Measurements from ENCODE around the gene EVC. TPM values are rescaled to one million over a fixed set of nuclear protein-coding genes. Genes with fewer than 3 reads are reported as not detected.
"Not testable (repeated sequence)": the region's sequence is repeated elsewhere in the genome, so short reads cannot be mapped to it uniquely, and the experiment has no call there.

EVC gene
- total and polyA plus RNA-seq, 3 experiments from 2014 or later = 0.02 to 2.3 (median 1.6) TPM

GRCh38 chr4:5851637-5852301, 140.8 kb downstream of the EVC start:
- DNase-seq = no peak
- CTCF ChIA-PET = no interaction called here

GRCh38 chr4:5852523-5853202, 141.7 kb downstream of the EVC start:
- H3K4me1 ChIP-seq (ENCODE audit: insufficient read depth, low read length) = no peaks in the 10 kb centered on the region
- no peak overlapping the region for H3K27ac ChIP-seq (ENCODE audit: low read depth, low read length)
- ChIA-PET POLR2A (no interaction called here), CTCF (no interaction called here)
- H3K36me3 ChIP-seq (ENCODE audit: insufficient read depth, low read length) = no peaks in the 10 kb centered on the region
- Mint-ChIP-seq H3K9me3 (no peaks in the 10 kb centered on the region), H3K4me1 (no peaks in the 10 kb centered on the region), H3K27me3 (peaks cover 10 to 27% of the 10 kb centered on the region in 2 donors), H3K36me3 (no peaks in the 10 kb centered on the region), H3K4me3 (no peak overlapping the region), H3K27ac (no peak overlapping the region)
- H3K9me3 ChIP-seq (ENCODE audit: low read length) = no peaks in the 10 kb centered on the region
- H3K4me3 ChIP-seq (ENCODE audit: low read length) = no peak overlapping the region
- DNase-seq = no peak
- no peaks in the 10 kb centered on the region for H3K27me3 ChIP-seq (ENCODE audit: insufficient read depth, low read length, poor library complexity, severe bottlenecking)

More at GRCh38 chr4:5851637-5852301, 140.8 kb downstream of the EVC start:
- no peak overlapping the region for H3K27ac ChIP-seq (ENCODE audit: low read depth, low read length)
- no peaks in the 10 kb centered on the region for H3K36me3 ChIP-seq (ENCODE audit: insufficient read depth, low read length)
- H3K4me1 ChIP-seq (ENCODE audit: insufficient read depth, low read length) = no peaks in the 10 kb centered on the region
- H3K4me3 ChIP-seq (ENCODE audit: low read length) = no peak overlapping the region
- Mint-ChIP-seq H3K27ac (no peak overlapping the region), H3K36me3 (no peaks in the 10 kb centered on the region), H3K4me3 (no peak overlapping the region), H3K4me1 (no peaks in the 10 kb centered on the region), H3K9me3 (no peaks in the 10 kb centered on the region), H3K27me3 (peaks cover 13 to 29% of the 10 kb centered on the region in 2 donors)
- H3K27me3 ChIP-seq (ENCODE audit: insufficient read depth, low read length, poor library complexity, severe bottlenecking) = no peaks in the 10 kb centered on the region
- H3K9me3 ChIP-seq (ENCODE audit: low read length) = no peaks in the 10 kb centered on the region
- POLR2A ChIA-PET = no interaction called here

GRCh38 chr4:5854929-5855328, 143.9 kb downstream of the EVC start:
- POLR2A ChIA-PET = no interaction called here
- Mint-ChIP-seq H3K27ac (no peak overlapping the region), H3K9me3 (no peaks in the 10 kb centered on the region), H3K36me3 (no peaks in the 10 kb centered on the region), H3K27me3 (peaks cover 4 to 10% of the 10 kb centered on the region in 2 donors), H3K4me3 (no peak overlapping the region), H3K4me1 (no peaks in the 10 kb centered on the region)
- Histone ChIP-seq H3K27ac (ENCODE audit: low read depth, low read length) (no peak overlapping the region), H3K4me1 (ENCODE audit: insufficient read depth, low read length) (no peaks in the 10 kb centered on the region), H3K36me3 (ENCODE audit: insufficient read depth, low read length) (no peaks in the 10 kb centered on the region), H3K27me3 (ENCODE audit: insufficient read depth, low read length, poor library complexity, severe bottlenecking) (no peaks in the 10 kb centered on the region), H3K9me3 (ENCODE audit: low read length) (no peaks in the 10 kb centered on the region), H3K4me3 (ENCODE audit: low read length) (no peak overlapping the region)
- CTCF ChIA-PET = no interaction called here
- DNase-seq = no peak

GRCh38 chr4:5856362-5856761, 145.4 kb downstream of the EVC start:
- H3K27ac Mint-ChIP-seq; POLR2A ChIA-PET; H3K27ac ChIP-seq (ENCODE audit: low read depth, low read length); H3K27me3 ChIP-seq (ENCODE audit: insufficient read depth, low read length, poor library complexity, severe bottlenecking); DNase-seq; H3K4me3 Mint-ChIP-seq; H3K4me1 Mint-ChIP-seq; H3K27me3 Mint-ChIP-seq; CTCF ChIA-PET; H3K4me3 ChIP-seq (ENCODE audit: low read length); H3K9me3 Mint-ChIP-seq; H3K9me3 ChIP-seq (ENCODE audit: low read length); H3K36me3 Mint-ChIP-seq; H3K36me3 ChIP-seq (ENCODE audit: insufficient read depth, low read length); H3K4me1 ChIP-seq (ENCODE audit: insufficient read depth, low read length): not testable (repeated sequence)

- no peaks in the 10 kb centered on the region for H3K4me1 ChIP-seq (ENCODE audit: insufficient read depth, low read length)
- Mint-ChIP-seq H3K4me1 (no peaks in the 10 kb centered on the region), H3K27ac (no peak overlapping the region), H3K36me3 (no peaks in the 10 kb centered on the region), H3K4me3 (no peak overlapping the region), H3K9me3 (no peaks in the 10 kb centered on the region), H3K27me3 (no peaks in the 10 kb centered on the region)
- H3K27me3 ChIP-seq (ENCODE audit: insufficient read depth, low read length, poor library complexity, severe bottlenecking) = no peaks in the 10 kb centered on the region
- H3K9me3 ChIP-seq (ENCODE audit: low read length) = no peaks in the 10 kb centered on the region
- H3K27ac ChIP-seq (ENCODE audit: low read depth, low read length) = no peak overlapping the region
- no peaks in the 10 kb centered on the region for H3K36me3 ChIP-seq (ENCODE audit: insufficient read depth, low read length)
- DNase-seq = no peak
- H3K4me3 ChIP-seq (ENCODE audit: low read length) = no peak overlapping the region
- ChIA-PET CTCF (no interaction called here), POLR2A (no interaction called here)
Measured at GRCh38 chr4:5857199-5857598, 146.2 kb downstream of the EVC start.

- no peaks in the 10 kb centered on the region for H3K27me3 Mint-ChIP-seq
- H3K27ac Mint-ChIP-seq = no peak overlapping the region
- H3K4me1 Mint-ChIP-seq = no peaks in the 10 kb centered on the region
- no peak overlapping the region for H3K4me3 ChIP-seq (ENCODE audit: low read length)
- no peaks in the 10 kb centered on the region for H3K9me3 ChIP-seq (ENCODE audit: low read length)
- no peaks in the 10 kb centered on the region for H3K4me1 ChIP-seq (ENCODE audit: insufficient read depth, low read length)
- H3K27me3 ChIP-seq (ENCODE audit: insufficient read depth, low read length, poor library complexity, severe bottlenecking) = no peaks in the 10 kb centered on the region
- no peak for DNase-seq
- no peaks in the 10 kb centered on the region for H3K36me3 ChIP-seq (ENCODE audit: insufficient read depth, low read length)
- ChIA-PET POLR2A (no interaction called here), CTCF (no interaction called here)
- H3K9me3 Mint-ChIP-seq = no peaks in the 10 kb centered on the region
- H3K27ac ChIP-seq (ENCODE audit: low read depth, low read length) = no peak overlapping the region
- no peak overlapping the region for H3K4me3 Mint-ChIP-seq
- H3K36me3 Mint-ChIP-seq = no peaks in the 10 kb centered on the region
Measured at GRCh38 chr4:5858020-5858769, 147.2 kb downstream of the EVC start.

GRCh38 chr4:5863461-5864113, 152.6 kb downstream of the EVC start:
- DNase-seq = no peak
- Histone ChIP-seq H3K4me1 (ENCODE audit: insufficient read depth, low read length) (no peaks in the 10 kb centered on the region), H3K36me3 (ENCODE audit: insufficient read depth, low read length) (no peaks in the 10 kb centered on the region), H3K27me3 (ENCODE audit: insufficient read depth, low read length, poor library complexity, severe bottlenecking) (peaks cover 4% of the 10 kb centered on the region), H3K4me3 (ENCODE audit: low read length) (no peak overlapping the region), H3K9me3 (ENCODE audit: low read length) (no peaks in the 10 kb centered on the region), H3K27ac (ENCODE audit: low read depth, low read length) (no peak overlapping the region)
- Mint-ChIP-seq H3K27me3 (peaks cover 4 to 11% of the 10 kb centered on the region in 2 donors), H3K4me3 (no peak overlapping the region), H3K4me1 (peaks cover 15 to 24% (median 17%) of the 10 kb centered on the region in 3 donors), H3K9me3 (no peaks in the 10 kb centered on the region), H3K36me3 (no peaks in the 10 kb centered on the region), H3K27ac (no peak overlapping the region)
- CTCF ChIA-PET = no interaction called here
- POLR2A ChIA-PET = no interaction called here

All from CD8-positive, alpha-beta memory T cell (primary cell).